ENCODE results near the gene SGF29.

- TF ChIP-seq CTCF (optimal IDR thresholded peaks at IDR 0.05 in 1 of 3, IDR thresholded peaks at IDR 0.05 in 1 of 3, conservative IDR thresholded peaks at IDR 0.05 in 1 of 3; ENCODE audit: extremely low read depth in 1 of 3, insufficient read depth in 2 of 3, low read length in 3 of 3) (no peak), EZH2 (IDR thresholded peaks at IDR 0.05; ENCODE audit: low read length) (no peak)
Measured at GRCh38 chr16:28607116-28607623, 53.5 kb downstream of the SGF29 start.
